NCI-H146 (cell line): ENCODE measurements around the gene AURKA.
A peak's percentile ranks its signal among the peaks of the same experiment; 100 is the strongest.
"Not testable (repeated sequence)": the region's sequence is repeated elsewhere in the genome, so short reads cannot be mapped to it uniquely, and the experiment has no call there.

ENCODE experiments used
- DNase-seq: peaks from one replicate; lab custom pipeline; 2025; lab: John Stamatoyannopoulos, UW

AURKA gene

GRCh38 chr20:56358600-56359211 lies 33.3 kb downstream of the AURKA start, which contains the start of gene FAM210B:
Gene FAM210B, plus strand, starts transcription at chr20:56358974. Its CDS starts 32 bp downstream, at chr20:56359006.
- peak; percentile 95 for DNase-seq

GRCh38 chr20:56358070-56358469 lies 33.9 kb downstream of the AURKA start:
- DNase-seq, result no peak

- DNase-seq, result no peak
Observed at GRCh38 chr20:56353356-56353755, 38.7 kb downstream of the AURKA start.

- no peak for DNase-seq
Observed at GRCh38 chr20:56352345-56353055, 39.5 kb downstream of the AURKA start.

GRCh38 chr20:56350842-56351241 lies 41.2 kb downstream of the AURKA start:
- DNase-seq, result no peak

GRCh38 chr20:56348746-56349145 lies 43.3 kb downstream of the AURKA start:
- no peak for DNase-seq

GRCh38 chr20:56348305-56348693 lies 43.7 kb downstream of the AURKA start:
- DNase-seq, result peak; percentile 61

GRCh38 chr20:56347628-56348304 lies 44.2 kb downstream of the AURKA start:
- no peak for DNase-seq

GRCh38 chr20:56345911-56346310 lies 46.1 kb downstream of the AURKA start:
- no peak for DNase-seq

- peak; percentile 55 for DNase-seq
Observed at GRCh38 chr20:56343861-56344381, 48.1 kb downstream of the AURKA start.

GRCh38 chr20:56342783-56343182 lies 49.2 kb downstream of the AURKA start:
- no peak for DNase-seq

- not testable (repeated sequence) for DNase-seq
Observed at GRCh38 chr20:56336709-56337108, 55.3 kb downstream of the AURKA start.

GRCh38 chr20:56328861-56329260 lies 63.2 kb downstream of the AURKA start:
- DNase-seq, result no peak

GRCh38 chr20:56324806-56325205 lies 67.2 kb downstream of the AURKA start:
- DNase-seq, result no peak

GRCh38 chr20:56323656-56324055 lies 68.4 kb downstream of the AURKA start:
- no peak for DNase-seq

- DNase-seq, result no peak
Observed at GRCh38 chr20:56323206-56323605, 68.8 kb downstream of the AURKA start.

- no peak for DNase-seq
Observed at GRCh38 chr20:56322681-56323080, 69.3 kb downstream of the AURKA start.
